Hematopoietic multipotent progenitor cell treated with erythropoietin and hydrocortisone succinate and interleukin-3 and kit ligand, for 15 days (in vitro differentiated cells): Measurements from ENCODE around the gene AHSG.
A peak's percentile ranks its signal among the peaks of the same experiment; 100 is the strongest.

Experiments used
- DNase-seq: peaks from one replicate; pipeline ENCODE4 v3.0.0-alpha.2; 2015; ENCODE audit warnings: low spot score

AHSG gene

GRCh38 chr3:186592682-186593081 is 20.2 kb upstream of the AHSG start:
- no peak for DNase-seq

DNA sequence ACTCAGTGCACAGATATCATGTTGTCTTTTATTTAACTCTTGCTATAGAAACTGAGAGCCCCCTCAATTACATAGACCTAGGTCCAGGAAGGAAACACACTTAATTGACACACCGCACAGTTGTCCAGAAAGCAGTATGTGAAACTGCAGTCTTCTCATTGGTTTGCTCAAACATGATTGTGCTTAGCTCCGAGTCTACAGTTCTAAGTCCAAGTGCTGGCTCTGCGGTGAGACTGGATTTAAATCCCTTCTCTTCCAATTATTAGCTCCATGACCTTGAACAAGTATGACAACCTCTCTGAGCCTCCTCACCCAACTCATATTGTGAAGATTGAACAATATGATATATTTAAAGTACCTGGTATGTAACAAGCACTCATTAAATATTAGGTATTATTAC is 19.0 kb upstream of the AHSG start:
- DNase-seq: no peak

DNA sequence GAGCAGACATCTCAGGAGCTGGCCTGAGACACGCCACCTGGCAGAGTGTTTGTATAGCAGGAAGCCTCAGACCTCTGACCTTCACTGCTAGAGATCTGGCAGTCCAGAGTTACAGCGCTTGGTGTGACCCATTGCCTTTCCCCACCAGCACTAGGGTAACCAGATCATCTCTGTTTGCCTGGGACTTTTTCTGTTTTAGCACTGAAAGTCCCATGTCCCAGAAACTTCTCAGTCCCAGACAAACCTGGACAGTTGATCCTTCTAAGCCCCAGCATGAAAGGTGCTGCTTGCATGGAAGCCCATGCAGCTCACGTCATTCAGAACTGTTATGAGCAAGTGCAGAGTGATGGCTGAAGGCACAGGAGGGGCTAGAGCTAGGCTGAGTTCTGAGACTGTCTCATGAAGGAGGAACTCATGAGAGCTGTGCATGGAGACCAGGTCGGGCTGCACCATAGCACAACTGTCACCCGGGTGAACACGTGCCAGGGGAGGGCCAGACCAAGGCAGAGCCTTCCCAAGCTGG is 18.2 kb upstream of the AHSG start:
- DNase-seq: no peak

DNA sequence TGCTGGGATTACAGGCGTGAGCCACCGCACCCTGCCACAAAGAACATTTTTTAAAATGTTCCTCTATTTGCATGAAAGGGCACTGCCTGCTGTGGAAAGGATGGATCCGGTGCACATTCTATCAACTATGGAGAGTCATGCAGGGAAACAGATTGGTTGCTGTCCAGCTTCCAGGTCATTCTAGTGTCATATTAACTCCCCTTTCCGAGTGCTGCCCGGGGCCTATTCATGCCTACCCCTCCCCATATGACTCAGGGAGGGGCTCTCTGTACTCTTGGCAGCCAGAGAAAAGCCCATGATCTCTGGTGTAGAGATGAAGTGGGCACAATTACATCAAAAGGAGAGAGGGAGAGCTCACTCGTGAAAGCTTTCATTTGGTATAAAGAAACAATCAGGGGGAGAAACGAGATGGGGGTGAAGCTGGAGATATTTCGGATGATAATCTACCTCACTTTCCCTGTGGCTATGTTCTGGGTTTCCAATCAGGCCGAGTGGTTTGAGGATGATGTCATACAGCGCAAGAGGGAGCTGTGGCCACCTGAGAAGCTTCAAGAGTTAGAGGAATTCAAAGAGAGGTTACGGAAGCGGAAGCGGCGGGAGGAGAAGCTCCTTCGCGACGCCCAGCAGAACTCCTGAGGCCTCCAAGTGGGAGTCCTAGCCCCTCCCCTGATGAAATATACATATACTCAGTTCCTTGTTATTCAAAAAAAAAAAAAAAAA is 16.1 kb upstream of the AHSG start:
- DNase-seq: no peak

DNA sequence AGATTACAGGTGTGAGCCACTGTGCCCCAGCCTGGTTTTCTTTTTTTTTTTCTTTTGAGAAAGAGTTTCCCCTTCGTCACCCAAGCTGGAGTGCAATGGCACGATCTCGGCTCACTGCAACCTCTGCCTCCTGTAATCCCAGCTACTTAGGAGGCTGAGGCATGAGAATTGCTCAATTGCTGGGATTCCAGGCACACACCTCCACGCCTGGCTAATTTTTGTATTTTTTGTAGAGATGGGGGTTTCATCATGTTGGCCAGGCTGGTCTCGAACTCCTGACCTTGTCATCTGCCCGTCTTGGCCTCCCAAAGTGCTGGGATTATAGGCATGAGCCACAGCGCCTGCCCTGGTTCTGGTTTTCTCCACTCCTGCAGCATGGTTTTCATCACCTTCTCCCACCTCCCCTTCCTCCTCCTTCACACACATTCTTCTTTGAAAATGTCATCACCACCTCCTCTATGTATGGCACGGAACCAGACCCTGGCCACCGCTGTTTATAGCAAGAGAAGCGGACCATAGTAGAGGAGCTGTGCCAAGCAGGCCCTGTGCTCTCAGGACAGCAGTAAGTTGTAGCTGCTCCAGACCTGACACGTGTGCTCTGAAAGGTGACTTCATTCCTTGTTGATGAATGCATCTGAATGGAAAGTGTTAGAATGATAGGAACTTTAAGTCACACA is 14.6 kb upstream of the AHSG start:
- DNase-seq: no peak

DNA sequence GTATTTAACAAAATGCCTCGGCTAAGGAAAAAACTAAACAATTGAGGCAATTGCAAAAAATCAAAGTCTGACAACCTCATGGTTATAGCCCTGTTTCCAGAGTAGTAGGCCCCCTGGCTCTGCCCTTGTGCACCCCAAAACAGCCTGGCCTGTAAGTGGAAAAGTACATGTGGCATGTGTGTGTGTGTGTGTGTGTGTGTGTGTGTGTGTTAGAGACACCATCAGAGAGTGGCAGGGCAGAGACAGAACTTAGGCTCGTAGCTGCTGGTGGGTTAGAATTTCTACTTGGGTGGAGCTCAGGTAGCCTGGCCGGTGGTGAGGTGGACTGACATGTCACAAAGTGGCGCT is 14.1 kb upstream of the AHSG start:
- no peak for DNase-seq

DNA sequence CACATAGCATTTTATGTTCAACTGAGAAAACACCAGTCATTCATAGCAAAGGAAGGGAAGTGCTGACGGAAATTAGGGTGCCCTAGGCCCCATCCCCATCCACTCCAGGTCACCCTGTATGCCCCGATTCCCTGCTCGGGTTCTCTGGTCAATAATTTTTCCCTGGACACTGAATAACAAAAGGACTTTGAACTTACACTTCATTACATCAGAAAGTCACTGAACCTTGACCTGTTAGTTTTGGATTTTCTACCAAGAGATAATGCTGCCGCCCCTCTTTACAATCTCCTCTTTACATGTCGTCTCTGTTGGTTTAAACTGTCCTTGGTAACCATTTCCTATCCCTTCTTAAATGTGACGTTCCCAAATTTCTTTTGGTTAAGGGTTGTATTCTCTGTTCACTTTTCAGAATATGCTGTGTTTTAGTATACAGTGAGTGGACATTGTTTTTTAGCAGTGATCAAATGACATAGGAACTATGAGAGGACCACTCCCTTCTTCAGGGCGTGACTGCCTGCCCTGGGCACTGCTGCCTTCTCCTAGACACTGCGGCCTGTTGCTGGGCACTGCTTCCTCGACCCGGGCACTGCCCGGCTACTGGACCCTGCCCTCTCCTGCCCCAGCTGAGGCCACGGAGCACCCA is 13.6 kb upstream of the AHSG start:
- no peak for DNase-seq

DNA sequence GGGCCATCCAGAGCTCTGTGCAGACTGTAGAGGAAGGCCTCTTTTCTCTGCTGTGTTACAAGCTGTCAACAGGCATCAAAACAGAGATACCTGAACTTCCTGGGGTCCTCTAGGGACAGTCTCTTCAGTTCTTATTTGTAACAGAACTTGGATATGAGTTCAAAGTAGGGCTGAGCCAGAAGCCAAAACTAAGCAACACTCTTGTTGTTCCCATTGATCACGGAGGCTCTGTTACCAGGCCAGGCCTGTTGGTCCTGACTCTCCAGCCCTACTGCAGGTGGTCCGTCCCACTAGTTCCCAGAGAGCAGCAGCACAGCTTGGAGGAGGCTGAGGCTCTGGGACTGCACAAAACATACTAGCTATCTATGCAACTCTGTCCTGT is 13.1 kb upstream of the AHSG start:
- DNase-seq: no peak

GRCh38 chr3:186600896-186601295 is 12.0 kb upstream of the AHSG start:
- no peak for DNase-seq

DNA sequence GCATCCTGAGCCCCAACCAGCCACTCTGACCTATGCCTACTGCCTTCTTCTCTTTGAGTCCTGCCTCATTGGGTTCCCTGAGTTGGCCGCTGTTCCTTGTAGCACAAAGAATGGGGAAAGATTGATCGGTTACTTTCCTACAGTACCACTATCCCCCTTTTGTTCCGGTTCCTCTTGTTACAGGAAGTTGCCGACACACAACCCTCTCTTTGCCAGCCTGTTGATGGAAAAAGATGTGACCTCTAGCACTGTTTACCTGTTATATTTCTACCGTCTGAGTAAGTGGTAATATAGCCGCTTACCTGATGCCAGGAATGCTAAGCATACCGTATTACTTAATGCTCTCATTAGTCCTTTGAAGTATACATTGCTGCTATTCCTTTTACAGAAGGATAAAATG is 9.7 kb upstream of the AHSG start:
- no peak for DNase-seq

DNA sequence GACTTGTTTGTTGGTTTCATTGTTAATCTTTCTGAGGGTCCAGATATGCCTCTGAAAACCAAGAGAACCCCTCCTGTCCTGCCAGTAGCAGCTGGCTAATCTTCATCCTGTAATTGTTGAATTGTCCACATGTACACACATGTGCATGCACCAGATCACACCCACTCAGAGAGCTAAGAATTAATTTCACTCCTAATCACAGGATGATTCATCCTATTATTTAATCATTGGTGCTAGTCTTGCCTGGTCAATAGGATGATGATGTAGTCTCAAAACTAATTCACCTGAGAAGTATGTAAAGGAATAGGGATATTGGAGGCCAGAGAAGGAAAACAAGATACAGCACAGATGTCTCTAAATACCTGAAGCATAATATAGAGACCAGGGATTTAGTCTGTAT is 7.8 kb upstream of the AHSG start:
- no peak for DNase-seq

DNA sequence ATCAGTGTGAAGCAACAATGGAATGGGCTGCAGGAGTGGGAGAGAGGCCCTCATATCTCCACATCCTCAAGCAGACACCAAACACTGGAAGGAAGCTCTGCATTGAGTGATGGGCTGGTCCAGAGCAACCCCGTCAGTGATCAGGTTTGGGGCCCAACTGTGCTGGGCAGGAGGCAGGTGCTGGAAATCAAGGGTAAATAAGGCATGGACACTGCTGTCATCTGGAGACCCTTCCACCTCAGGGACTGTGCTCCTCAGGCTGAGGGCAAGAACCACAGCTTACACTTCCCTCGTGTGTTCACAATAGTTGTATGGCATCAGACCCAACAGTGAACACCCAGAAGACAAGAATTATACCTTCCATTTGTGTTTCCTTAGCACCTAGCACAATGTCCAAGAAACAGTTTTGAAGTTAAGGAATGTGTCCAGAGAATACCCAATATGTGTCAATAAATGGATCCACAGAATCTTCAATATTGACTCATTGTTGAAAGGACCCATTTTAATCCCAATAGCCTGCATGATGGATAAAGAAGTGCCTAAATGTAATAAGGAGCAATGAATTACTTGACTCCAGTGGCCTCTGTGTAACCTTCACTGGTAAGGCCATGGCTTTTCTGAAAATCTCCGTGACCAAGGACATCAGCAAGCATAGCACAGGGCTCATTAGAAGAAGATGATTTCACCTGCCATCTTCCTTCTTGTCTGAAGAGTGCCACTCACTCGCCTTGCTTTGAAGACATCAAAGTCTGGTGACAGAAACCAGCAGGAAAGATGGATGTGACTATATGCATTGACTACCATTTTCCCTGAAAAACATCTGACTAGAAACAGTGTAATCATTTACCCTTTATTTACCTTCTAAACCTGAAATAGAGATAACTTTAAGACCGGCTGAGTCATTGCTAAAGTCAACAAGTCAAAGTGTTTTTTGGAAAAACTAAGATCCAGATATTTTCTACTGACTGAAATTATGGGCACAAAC is 7.0 kb upstream of the AHSG start:
- no peak for DNase-seq

- DNase-seq: no peak
These were observed 4.1 kb upstream of the AHSG start for GRCh38 chr3:186608624-186609215.

GRCh38 chr3:186609247-186609868 is 3.5 kb upstream of the AHSG start:
- DNase-seq: no peak

- no peak for DNase-seq
These were observed 795 bp upstream of the AHSG start for GRCh38 chr3:186612065-186612464.

- DNase-seq: no peak
These were observed 891 bp downstream of the AHSG start for GRCh38 chr3:186613637-186614265.

DNA sequence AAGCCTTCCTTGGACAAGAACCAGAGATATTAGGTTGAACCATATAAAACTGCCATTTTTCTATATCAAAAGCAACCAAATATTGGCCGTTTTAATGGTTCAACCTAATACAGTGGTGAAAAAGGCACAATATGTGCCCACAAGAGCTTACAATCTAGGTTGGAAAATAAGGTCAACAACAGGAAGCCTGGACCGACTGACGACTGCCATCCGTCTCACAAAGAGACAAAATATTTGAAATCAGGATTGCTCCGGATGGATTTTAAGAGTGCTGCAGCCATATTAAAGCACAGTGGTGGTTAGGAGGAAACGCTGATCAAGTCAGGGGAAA is 1.4 kb downstream of the AHSG start:
- DNase-seq: no peak

- peak; percentile 74 for DNase-seq
These were observed 2.0 kb downstream of the AHSG start for GRCh38 chr3:186614597-186615483.

DNA sequence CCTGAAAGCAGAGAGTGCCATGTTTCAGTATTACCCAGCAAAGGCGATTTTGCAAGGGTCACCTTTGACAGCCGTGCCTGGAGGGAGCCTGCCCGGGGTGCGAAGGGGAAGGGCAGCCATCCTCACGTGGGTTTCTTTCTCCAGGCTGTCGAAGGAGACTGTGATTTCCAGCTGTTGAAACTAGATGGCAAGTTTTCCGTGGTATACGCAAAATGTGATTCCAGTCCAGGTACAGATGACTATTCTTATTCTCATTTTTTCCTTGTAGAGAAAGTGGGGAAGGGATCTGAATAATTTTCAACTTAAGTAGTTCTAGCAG is 3.4 kb downstream of the AHSG start:
- DNase-seq: no peak
